CD14-positive monocyte (primary cell): ENCODE results near the gene THSD4. TPM values are rescaled to one million over a fixed set of nuclear protein-coding genes. Genes with fewer than 3 reads are reported as not detected.

ENCODE experiments used
- DNase-seq, 3 donors: peaks; one replicate each; pipeline ENCODE4 v3.0.0-alpha.2; 2011 to 2022
- H2AFZ ChIP-seq: 2 replicates; pipeline ENCODE4 v1.6.0; 2012; ENCODE audit warnings: mild to moderate bottlenecking, low read depth, low read length, inconsistent platforms; ENCODE audit not compliant: insufficient read depth, poor library complexity, severe bottlenecking
- H3K27ac ChIP-seq, 2 donors: 1 replicate in 1 of 2; 2 replicates in 1 of 2; pipeline ENCODE4 v1.5.1; 2012 to 2013; ENCODE audit warnings: low read length in 2 of 2, control low read depth in 1 of 2, inconsistent platforms in 1 of 2, low read depth in 1 of 2, mild to moderate bottlenecking in 1 of 2
- H3K27me3 ChIP-seq, 2 donors: one replicate each; pipeline versions ENCODE4 v1.6.0 to v1.6.1; 2011 to 2013; ENCODE audit warnings: low read length in 2 of 2; ENCODE audit not compliant: control insufficient read depth in 2 of 2, insufficient read depth in 2 of 2
- H3K36me3 ChIP-seq, 2 donors: replicated peaks in 1 of 2; 1 replicate in 1 of 2; 2 replicates in 1 of 2; pipeline versions ENCODE4 v1.5.1 to v1.6.1; 2012 to 2013; ENCODE audit warnings: low read length in 2 of 2, control low read depth in 1 of 2, inconsistent platforms in 1 of 2, mild to moderate bottlenecking in 1 of 2; ENCODE audit not compliant: insufficient read depth in 2 of 2, control insufficient read depth in 1 of 2
- H3K4me1 ChIP-seq, 2 donors: 1 replicate in 1 of 2; 2 replicates in 1 of 2; pipeline versions ENCODE4 v1.5.1 to v1.6.1; 2012 to 2013; ENCODE audit warnings: low read length in 2 of 2, control low read depth in 1 of 2, inconsistent platforms in 1 of 2, mild to moderate bottlenecking in 1 of 2, moderate library complexity in 1 of 2; ENCODE audit not compliant: insufficient read depth in 2 of 2, control insufficient read depth in 1 of 2
- H3K4me2 ChIP-seq: replicated peaks from 2 replicates; pipeline ENCODE3; 2012; ENCODE audit warnings: low read length, moderate library complexity, mild to moderate bottlenecking; ENCODE audit not compliant: poor library complexity, severe bottlenecking; ENCODE audit errors: extremely low read depth
- H3K4me3 ChIP-seq, 3 experiments: fragments of 200-600 bp in 1 of 3; sonication (generic) in 1 of 3; replicated peaks in 1 of 3; 1 replicate in 2 of 3; 2 replicates in 1 of 3; pipeline ENCODE4 v1.5.1; 2011 to 2013; ENCODE audit warnings: low read length in 3 of 3, mild to moderate bottlenecking in 3 of 3, control low read depth in 2 of 3, low read depth in 2 of 3, inconsistent platforms in 1 of 3, moderate library complexity in 1 of 3
- H3K79me2 ChIP-seq: 2 replicates; pipeline ENCODE4 v1.6.0; 2012; ENCODE audit warnings: mild to moderate bottlenecking, control low read depth, inconsistent platforms, low read length, moderate library complexity; ENCODE audit not compliant: insufficient read depth
- H3K9ac ChIP-seq: 2 replicates; pipeline ENCODE4 v1.6.0; 2017; ENCODE audit warnings: low read length, mild to moderate bottlenecking; ENCODE audit not compliant: insufficient read depth, poor library complexity, severe bottlenecking
- H3K9me3 ChIP-seq, 2 donors: replicated peaks in 1 of 2; 1 replicate in 1 of 2; 2 replicates in 1 of 2; pipeline versions ENCODE4 v1.5.1 to v1.6.1; 2012 to 2013; ENCODE audit warnings: low read length in 2 of 2, control low read depth in 1 of 2; ENCODE audit not compliant: control insufficient read depth in 1 of 2, insufficient read depth in 1 of 2
- H4K20me1 ChIP-seq: 2 replicates; pipeline ENCODE4 v1.6.0; 2012; ENCODE audit warnings: mild to moderate bottlenecking, low read length, control low read depth, moderate library complexity; ENCODE audit not compliant: insufficient read depth
- H3K27ac Mint-ChIP-seq, 7 donors: one replicate each; pipeline ENCODE4 v1.8.0; 2020; ENCODE audit warnings: mild to moderate bottlenecking in 7 of 7, mixed read lengths in 7 of 7, moderate library complexity in 6 of 7, inconsistent platforms in 2 of 7
- H3K27me3 Mint-ChIP-seq, 3 donors: one replicate each; pipeline ENCODE4 v1.8.0; 2021 to 2022; ENCODE audit warnings: low read depth in 3 of 3, mild to moderate bottlenecking in 3 of 3, mixed read lengths in 3 of 3, moderate library complexity in 3 of 3, inconsistent platforms in 1 of 3
- H3K36me3 Mint-ChIP-seq, 2 donors: one replicate each; pipeline ENCODE4 v1.8.0; 2020; ENCODE audit warnings: mixed read lengths in 2 of 2, inconsistent platforms in 1 of 2, mild to moderate bottlenecking in 1 of 2
- H3K4me1 Mint-ChIP-seq: one replicate; pipeline ENCODE4 v1.8.0; 2020; ENCODE audit warnings: mild to moderate bottlenecking, mixed read lengths
- H3K4me3 Mint-ChIP-seq, 2 donors: one replicate each; pipeline ENCODE4 v1.8.0; 2020; ENCODE audit warnings: mild to moderate bottlenecking in 2 of 2, mixed read lengths in 2 of 2, moderate library complexity in 1 of 2
- H3K9me3 Mint-ChIP-seq, 7 donors: one replicate each; pipeline ENCODE4 v1.8.0; 2020 to 2022; ENCODE audit warnings: mixed read lengths in 7 of 7, mild to moderate bottlenecking in 6 of 7, moderate library complexity in 6 of 7, inconsistent platforms in 2 of 7
- WGBS: methylation state at CpG from one replicate; pipeline ENCODE4 v1.1.5; 2013; ENCODE audit warnings: missing lambda C conversion rate; ENCODE audit not compliant: insufficient coverage; 5-methylcytosine and 5-hydroxymethylcytosine counted together
- intact Hi-C, 2 donors: fragments of 100-400 bp; cut with micrococcal nuclease; formaldehyde crosslinking; loops; one replicate each; pipeline versions ENCODE4 v1.15.0 to v1.15.1; 2023
- polyA plus RNA-seq, 3 donors: library from polyadenylated mRNA; depleted of rRNA in 1 of 3; unstranded in 2 of 3; stranded (reverse) in 1 of 3; fragments of 300-500 nt in 2 of 3; fragments of >200 nt in 1 of 3; fragmentation: Illumina TruSeq in 2 of 3; gene quantifications; 1 replicate in 2 of 3; 2 replicates in 1 of 3; pipeline ENCODE4 v1.2.3, GENCODE V29; 2012 to 2021
- TF ChIP-seq, protein P1 (sequence below): fragments of 200-600 bp; IDR thresholded peaks from one replicate; pipeline ENCODE4 v1.8.0; 2022; ENCODE audit warnings: antibody characterized with exemption, mild to moderate bottlenecking

THSD4 gene
- polyA plus RNA-seq, 3 donors = not detected

DNA sequence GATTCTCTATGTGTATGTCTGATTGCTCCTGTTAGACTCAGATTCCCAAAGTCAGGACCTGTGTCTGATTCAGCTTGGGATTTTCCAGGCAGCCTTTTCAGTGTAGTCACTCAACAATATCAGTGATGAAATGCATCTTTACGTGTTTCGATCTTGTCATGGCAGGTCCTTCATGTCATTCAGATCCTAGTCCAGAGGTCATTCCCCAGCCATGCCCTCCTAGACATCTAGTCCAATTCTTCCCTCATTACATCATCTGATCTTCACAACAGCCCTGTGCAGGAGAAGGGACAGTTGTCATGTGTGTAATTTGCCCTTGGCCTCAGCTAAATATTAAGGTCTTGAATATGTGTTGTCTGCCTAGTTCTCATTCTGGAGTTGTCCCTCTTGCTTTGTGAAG, 541.9 kb downstream of the THSD4 start:
- no peaks in the 10 kb centered on the region for H3K4me1 Mint-ChIP-seq
- H3K36me3 ChIP-seq = no peaks in the 10 kb centered on the region
- no peak overlapping the region for H3K4me2 ChIP-seq
- H3K4me1 ChIP-seq = no peaks in the 10 kb centered on the region
- H3K9ac ChIP-seq = no peak overlapping the region
- H2AFZ ChIP-seq = no peak overlapping the region
- no peaks in the 10 kb centered on the region for H3K9me3 ChIP-seq
- no peak overlapping the region for H3K4me3 ChIP-seq
- no peak overlapping the region for H3K27ac Mint-ChIP-seq
- peaks cover 0 to 10% (median 8%) of the 10 kb centered on the region in 3 donors for H3K27me3 Mint-ChIP-seq
- no peaks in the 10 kb centered on the region for H3K27me3 ChIP-seq
- no peaks in the 10 kb centered on the region for H3K79me2 ChIP-seq
- WGBS = 94% methylated on average over 2 of the region's 2 CpGs
- no peak overlapping the region for H3K4me3 Mint-ChIP-seq
- no peaks in the 10 kb centered on the region for H3K36me3 Mint-ChIP-seq
- no peaks in the 10 kb centered on the region for H3K9me3 Mint-ChIP-seq
- intact Hi-C loops = no loop called here
- TF ChIP-seq, protein P1, sequence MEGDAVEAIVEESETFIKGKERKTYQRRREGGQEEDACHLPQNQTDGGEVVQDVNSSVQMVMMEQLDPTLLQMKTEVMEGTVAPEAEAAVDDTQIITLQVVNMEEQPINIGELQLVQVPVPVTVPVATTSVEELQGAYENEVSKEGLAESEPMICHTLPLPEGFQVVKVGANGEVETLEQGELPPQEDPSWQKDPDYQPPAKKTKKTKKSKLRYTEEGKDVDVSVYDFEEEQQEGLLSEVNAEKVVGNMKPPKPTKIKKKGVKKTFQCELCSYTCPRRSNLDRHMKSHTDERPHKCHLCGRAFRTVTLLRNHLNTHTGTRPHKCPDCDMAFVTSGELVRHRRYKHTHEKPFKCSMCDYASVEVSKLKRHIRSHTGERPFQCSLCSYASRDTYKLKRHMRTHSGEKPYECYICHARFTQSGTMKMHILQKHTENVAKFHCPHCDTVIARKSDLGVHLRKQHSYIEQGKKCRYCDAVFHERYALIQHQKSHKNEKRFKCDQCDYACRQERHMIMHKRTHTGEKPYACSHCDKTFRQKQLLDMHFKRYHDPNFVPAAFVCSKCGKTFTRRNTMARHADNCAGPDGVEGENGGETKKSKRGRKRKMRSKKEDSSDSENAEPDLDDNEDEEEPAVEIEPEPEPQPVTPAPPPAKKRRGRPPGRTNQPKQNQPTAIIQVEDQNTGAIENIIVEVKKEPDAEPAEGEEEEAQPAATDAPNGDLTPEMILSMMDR = no peak
- H3K27ac ChIP-seq = no peak overlapping the region
- no peaks in the 10 kb centered on the region for H4K20me1 ChIP-seq
- no peak for DNase-seq

DNA sequence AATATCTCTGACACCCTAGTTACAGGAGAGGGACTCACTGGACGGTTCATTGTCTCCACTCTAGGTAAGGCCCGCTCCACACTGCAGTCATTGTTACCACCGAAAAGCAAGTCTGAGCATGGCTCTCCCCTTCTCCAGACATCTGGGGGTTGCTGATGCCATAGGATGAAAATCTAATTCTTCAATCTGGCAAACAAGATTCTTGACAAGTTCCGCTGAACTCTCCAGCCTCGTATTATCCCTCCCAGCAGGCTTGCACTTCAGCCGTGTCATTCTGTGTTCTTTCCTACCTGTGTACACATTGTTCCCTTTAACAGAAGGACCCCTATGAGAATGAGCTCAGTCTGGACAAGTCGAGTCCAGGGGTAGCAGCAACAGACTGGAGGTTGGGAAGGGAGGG, 542.8 kb downstream of the THSD4 start:
- WGBS = 92% methylated on average over 6 of the region's 7 CpGs
- H2AFZ ChIP-seq = no peak overlapping the region
- no peak overlapping the region for H3K9ac ChIP-seq
- H3K27me3 ChIP-seq = no peaks in the 10 kb centered on the region
- no peak overlapping the region for H3K27ac ChIP-seq
- H3K9me3 ChIP-seq = no peaks in the 10 kb centered on the region
- H4K20me1 ChIP-seq = no peaks in the 10 kb centered on the region
- no peaks in the 10 kb centered on the region for H3K9me3 Mint-ChIP-seq
- H3K4me2 ChIP-seq = no peak overlapping the region
- no peaks in the 10 kb centered on the region for H3K4me1 Mint-ChIP-seq
- peaks cover 1 to 13% (median 11%) of the 10 kb centered on the region in 3 donors for H3K27me3 Mint-ChIP-seq
- no peaks in the 10 kb centered on the region for H3K4me1 ChIP-seq
- DNase-seq = no peak
- TF ChIP-seq, protein P1 = no peak
- H3K4me3 Mint-ChIP-seq = no peak overlapping the region
- no peak overlapping the region for H3K27ac Mint-ChIP-seq
- intact Hi-C loops = no loop called here
- H3K4me3 ChIP-seq = no peak overlapping the region
- H3K79me2 ChIP-seq = no peaks in the 10 kb centered on the region
- H3K36me3 ChIP-seq = no peaks in the 10 kb centered on the region
- no peaks in the 10 kb centered on the region for H3K36me3 Mint-ChIP-seq
